Vagina (tissue), 2 donors: ENCODE measurements around the gene CADM1. TPM values are rescaled to one million over a fixed set of nuclear protein-coding genes. Genes with fewer than 3 reads are reported as not detected.

Source experiments
- DNase-seq, 2 donors: peaks; one replicate each; pipeline ENCODE4 v3.0.0-alpha.2; 2017; ENCODE audit errors: extremely low spot score in 2 of 2
- H3K27ac ChIP-seq: fragments of 200-600 bp; sonication (generic); one replicate; pipeline ENCODE4 v1.5.1; 2019
- H3K27me3 ChIP-seq: fragments of 200-600 bp; sonication (generic); one replicate; pipeline ENCODE4 v1.5.1; 2019
- H3K36me3 ChIP-seq, 2 donors: fragments of 200-600 bp; sonication (generic); one replicate each; pipeline ENCODE4 v1.5.1; 2017 to 2019
- H3K4me1 ChIP-seq: fragments of 200-600 bp; sonication (generic); one replicate; pipeline ENCODE4 v1.5.1; 2019
- H3K4me3 ChIP-seq, 2 donors: fragments of 200-600 bp; sonication (generic); 1 replicate in 1 of 2; 2 replicates in 1 of 2; pipeline ENCODE4 v1.5.1; 2016 to 2019
- H3K9me3 ChIP-seq: fragments of 200-600 bp; sonication (generic); one replicate; pipeline ENCODE4 v1.5.1; 2019
- POLR2A ChIP-seq, 2 donors: fragments of 450-650 bp; IDR thresholded peaks; one replicate each; pipeline ENCODE4 v1.6.1; 2017; ENCODE audit warnings: antibody characterized with exemption in 2 of 2, mild to moderate bottlenecking in 2 of 2, moderate library complexity in 2 of 2
- POLR2AphosphoS5 ChIP-seq, 2 donors: sonication (generic); formaldehyde crosslinking; IDR thresholded peaks; one replicate each; pipeline ENCODE4 v1.9.0; 2017; ENCODE audit warnings: antibody characterized with exemption in 2 of 2, mild to moderate bottlenecking in 2 of 2, low read depth in 1 of 2; ENCODE audit not compliant: insufficient read depth in 1 of 2
- intact Hi-C: fragments of 100-400 bp; cut with DNase I; formaldehyde crosslinking; loops from one replicate; pipeline ENCODE4 v1.15.1; 2023
- total RNA-seq: library from RNA; depleted of rRNA; stranded (reverse); fragments of >200 nt; gene quantifications from one replicate; pipeline ENCODE4 v1.2.3, GENCODE V29; 2016
- TF ChIP-seq, protein P1 (sequence below), 3 experiments: fragments of 450-650 bp in 2 of 3; fragments of 200-600 bp in 1 of 3; sonication (generic) in 1 of 3; IDR thresholded peaks; one replicate each; pipeline ENCODE4 v1.5.1; 2017 to 2019; ENCODE audit warnings: antibody characterized with exemption in 3 of 3, mild to moderate bottlenecking in 2 of 3, moderate library complexity in 2 of 3

The CADM1 gene
- total RNA-seq, 1 donor from 2014 or later = 37.1 TPM

DNA sequence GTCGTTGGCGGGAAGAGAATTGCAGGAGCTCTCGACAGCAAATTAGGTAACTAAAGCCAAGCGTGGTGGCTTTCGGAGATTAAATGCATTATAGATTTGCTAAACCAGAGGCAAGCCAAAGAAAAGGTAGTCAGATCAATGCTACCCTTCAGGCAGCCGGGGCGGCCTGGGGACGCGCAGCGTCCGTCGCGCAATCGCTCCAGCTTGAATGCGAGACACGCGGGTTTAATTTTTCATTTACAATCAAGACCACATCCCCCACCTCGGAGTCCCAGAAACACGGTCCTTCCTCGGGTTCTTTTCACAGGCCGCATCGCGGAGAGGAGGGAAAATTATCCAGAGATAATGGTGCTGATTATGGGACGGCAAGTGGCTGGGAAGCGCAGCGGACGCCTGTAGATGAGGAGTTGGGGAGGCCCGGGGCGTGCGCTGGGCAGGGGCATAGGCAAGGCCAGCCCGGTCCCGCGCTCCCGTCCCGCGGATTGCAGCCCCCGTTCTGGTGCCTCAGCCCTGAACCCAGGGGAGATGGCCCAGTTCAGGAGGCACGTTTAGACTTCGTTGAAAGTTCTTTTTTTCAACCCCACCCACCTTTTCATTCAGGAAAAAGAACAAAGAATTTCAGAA, 350.4 kb downstream of the CADM1 start:
- intact Hi-C loops = no loop called here
- Histone ChIP-seq H3K27ac (no peak overlapping the region), H3K36me3 (no peaks in the 10 kb centered on the region), H3K9me3 (no peaks in the 10 kb centered on the region), H3K4me1 (no peaks in the 10 kb centered on the region), H3K27me3 (no peaks in the 10 kb centered on the region), H3K4me3 (no peak overlapping the region)
- no peak for TF ChIP-seq POLR2AphosphoS5 (IDR thresholded peaks at IDR 0.05; ENCODE audit: insufficient read depth in 1 of 2, low read depth in 1 of 2)
- no peak for TF ChIP-seq POLR2A (IDR thresholded peaks at IDR 0.05)
- TF ChIP-seq, protein P1, sequence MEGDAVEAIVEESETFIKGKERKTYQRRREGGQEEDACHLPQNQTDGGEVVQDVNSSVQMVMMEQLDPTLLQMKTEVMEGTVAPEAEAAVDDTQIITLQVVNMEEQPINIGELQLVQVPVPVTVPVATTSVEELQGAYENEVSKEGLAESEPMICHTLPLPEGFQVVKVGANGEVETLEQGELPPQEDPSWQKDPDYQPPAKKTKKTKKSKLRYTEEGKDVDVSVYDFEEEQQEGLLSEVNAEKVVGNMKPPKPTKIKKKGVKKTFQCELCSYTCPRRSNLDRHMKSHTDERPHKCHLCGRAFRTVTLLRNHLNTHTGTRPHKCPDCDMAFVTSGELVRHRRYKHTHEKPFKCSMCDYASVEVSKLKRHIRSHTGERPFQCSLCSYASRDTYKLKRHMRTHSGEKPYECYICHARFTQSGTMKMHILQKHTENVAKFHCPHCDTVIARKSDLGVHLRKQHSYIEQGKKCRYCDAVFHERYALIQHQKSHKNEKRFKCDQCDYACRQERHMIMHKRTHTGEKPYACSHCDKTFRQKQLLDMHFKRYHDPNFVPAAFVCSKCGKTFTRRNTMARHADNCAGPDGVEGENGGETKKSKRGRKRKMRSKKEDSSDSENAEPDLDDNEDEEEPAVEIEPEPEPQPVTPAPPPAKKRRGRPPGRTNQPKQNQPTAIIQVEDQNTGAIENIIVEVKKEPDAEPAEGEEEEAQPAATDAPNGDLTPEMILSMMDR (IDR thresholded peaks at IDR 0.05) = no peak
- DNase-seq = no peak

DNA sequence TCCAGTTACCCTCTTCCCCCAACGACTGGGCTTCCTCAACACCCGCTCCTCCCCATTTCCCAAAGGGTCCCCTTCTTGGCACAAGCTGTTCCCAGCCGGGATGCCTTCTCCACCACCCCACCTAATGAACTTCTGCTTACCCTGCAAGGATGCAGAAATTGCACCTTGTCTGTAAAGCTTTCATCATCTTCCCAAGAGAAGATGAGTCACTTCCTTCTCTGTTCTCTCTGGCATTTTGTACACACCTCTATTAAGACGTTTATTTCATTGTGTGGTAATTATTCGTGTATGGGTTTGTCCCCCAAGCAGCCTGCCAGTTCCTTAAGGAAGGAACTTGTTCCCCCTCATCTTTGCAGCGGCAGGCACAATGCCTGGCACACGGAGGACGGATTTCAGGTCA, 351.1 kb downstream of the CADM1 start:
- no peaks in the 10 kb centered on the region for H3K36me3 ChIP-seq
- H3K4me3 ChIP-seq = no peak overlapping the region
- no peaks in the 10 kb centered on the region for H3K9me3 ChIP-seq
- TF ChIP-seq, protein P1 (IDR thresholded peaks at IDR 0.05) = no peak
- no peak for TF ChIP-seq POLR2AphosphoS5 (IDR thresholded peaks at IDR 0.05; ENCODE audit: insufficient read depth in 1 of 2, low read depth in 1 of 2)
- no peak for TF ChIP-seq POLR2A (IDR thresholded peaks at IDR 0.05)
- H3K27me3 ChIP-seq = no peaks in the 10 kb centered on the region
- no peak overlapping the region for H3K27ac ChIP-seq
- no peaks in the 10 kb centered on the region for H3K4me1 ChIP-seq
- intact Hi-C loops = no loop called here
- no peak for DNase-seq

DNA sequence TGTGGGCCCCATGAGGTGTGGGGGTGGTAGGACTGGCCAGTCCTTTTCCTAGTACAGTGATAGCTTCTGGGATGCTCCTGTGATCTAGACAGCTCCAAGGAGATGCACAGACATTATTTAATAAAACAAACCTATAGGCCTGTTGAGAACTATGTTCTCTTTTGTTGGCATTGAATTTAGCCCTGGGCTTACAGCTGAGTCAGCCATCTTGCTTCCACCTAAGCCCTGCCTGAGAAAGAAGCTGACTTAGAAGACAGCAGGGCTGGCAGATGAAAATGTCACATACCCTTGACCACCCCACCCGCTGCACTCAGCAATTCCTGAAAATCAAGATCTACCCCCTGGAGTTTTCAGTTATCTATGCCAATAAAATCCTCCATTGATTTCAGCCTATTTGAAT, 353.2 kb downstream of the CADM1 start:
- intact Hi-C loops = no loop called here
- no peaks in the 10 kb centered on the region for H3K9me3 ChIP-seq
- no peak overlapping the region for H3K4me3 ChIP-seq
- no peaks in the 10 kb centered on the region for H3K4me1 ChIP-seq
- TF ChIP-seq POLR2A (IDR thresholded peaks at IDR 0.05) (no peak), POLR2AphosphoS5 (IDR thresholded peaks at IDR 0.05; ENCODE audit: insufficient read depth in 1 of 2, low read depth in 1 of 2) (no peak)
- TF ChIP-seq, protein P1 (IDR thresholded peaks at IDR 0.05) = no peak
- no peak overlapping the region for H3K27ac ChIP-seq
- H3K36me3 ChIP-seq = no peaks in the 10 kb centered on the region
- no peak for DNase-seq
- no peaks in the 10 kb centered on the region for H3K27me3 ChIP-seq

DNA sequence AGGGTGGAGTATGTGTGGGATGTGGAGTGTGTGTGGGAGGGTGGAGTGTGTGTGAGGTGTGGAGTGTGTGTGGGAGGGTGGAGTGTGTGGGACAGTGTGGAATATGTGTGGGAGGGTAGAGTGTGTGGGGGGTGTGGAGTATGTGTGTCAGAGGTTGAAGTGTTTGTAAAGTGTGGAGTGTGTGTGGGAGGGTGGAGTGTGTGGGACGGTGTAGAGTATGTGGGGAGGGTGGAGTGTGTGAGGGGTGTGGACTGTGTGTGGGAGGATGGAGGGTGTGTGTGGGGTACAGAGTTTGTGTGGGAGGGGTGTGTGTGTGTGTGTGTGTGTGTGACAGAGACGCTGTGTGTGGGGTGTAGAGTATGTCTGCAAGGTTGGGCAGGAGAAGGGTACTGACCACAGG, 355.5 kb downstream of the CADM1 start:
- Histone ChIP-seq H3K27me3 (no peaks in the 10 kb centered on the region), H3K36me3 (no peaks in the 10 kb centered on the region), H3K4me3 (no peak overlapping the region), H3K4me1 (no peaks in the 10 kb centered on the region), H3K27ac (no peak overlapping the region), H3K9me3 (no peaks in the 10 kb centered on the region)
- intact Hi-C loops = no loop called here
- TF ChIP-seq POLR2A (IDR thresholded peaks at IDR 0.05) = no peak
- no peak for TF ChIP-seq POLR2AphosphoS5 (IDR thresholded peaks at IDR 0.05; ENCODE audit: insufficient read depth in 1 of 2, low read depth in 1 of 2)
- TF ChIP-seq, protein P1 (IDR thresholded peaks at IDR 0.05) = no peak
- DNase-seq = no peak

- Histone ChIP-seq H3K4me1 (no peaks in the 10 kb centered on the region), H3K27ac (no peak overlapping the region), H3K9me3 (no peaks in the 10 kb centered on the region), H3K4me3 (no peak overlapping the region), H3K27me3 (no peaks in the 10 kb centered on the region), H3K36me3 (no peaks in the 10 kb centered on the region)
- no peak for DNase-seq
- intact Hi-C loops = no loop called here
- no peak for TF ChIP-seq POLR2AphosphoS5 (IDR thresholded peaks at IDR 0.05; ENCODE audit: insufficient read depth in 1 of 2, low read depth in 1 of 2)
- no peak for TF ChIP-seq POLR2A (IDR thresholded peaks at IDR 0.05)
- TF ChIP-seq, protein P1 (IDR thresholded peaks at IDR 0.05) = no peak
Measured at GRCh38 chr11:115148101-115148500, 356.1 kb downstream of the CADM1 start.
